SJCRH30 (cell line): ENCODE results near the gene ZBTB17. TPM values are rescaled to one million over a fixed set of nuclear protein-coding genes. Genes with fewer than 3 reads are reported as not detected.
"Not testable (repeated sequence)": the region's sequence is repeated elsewhere in the genome, so short reads cannot be mapped to it uniquely, and the experiment has no call there.

Experiments
- DNase-seq, 2 experiments: peaks; one replicate each; pipeline ENCODE4 v3.0.0-alpha.2; 2015 to 2020
- H3K27ac ChIP-seq: fragments of 250-450 bp; sonication (Bioruptor Pico); 2 replicates; pipeline ENCODE4 v1.5.1; 2020; ENCODE audit warnings: mild to moderate bottlenecking, moderate library complexity
- H3K27me3 ChIP-seq: fragments of 250-450 bp; sonication (Bioruptor Pico); 2 replicates; pipeline ENCODE4 v1.5.1; 2020; ENCODE audit warnings: mild to moderate bottlenecking, moderate library complexity
- H3K36me3 ChIP-seq: fragments of 250-450 bp; sonication (Bioruptor Pico); 2 replicates; pipeline ENCODE4 v1.5.1; 2020; ENCODE audit warnings: mild to moderate bottlenecking, moderate library complexity
- H3K4me1 ChIP-seq: fragments of 250-450 bp; sonication (Bioruptor Pico); 2 replicates; pipeline ENCODE4 v1.5.1; 2020; ENCODE audit warnings: mild to moderate bottlenecking, moderate library complexity
- H3K4me3 ChIP-seq: fragments of 250-450 bp; sonication (Bioruptor Pico); 2 replicates; pipeline ENCODE4 v1.5.1; 2020; ENCODE audit warnings: mild to moderate bottlenecking, moderate library complexity
- H3K9me3 ChIP-seq: fragments of 250-450 bp; sonication (Bioruptor Pico); replicated peaks from 2 replicates; pipeline ENCODE4 v1.5.1; 2020; ENCODE audit warnings: mild to moderate bottlenecking, moderate library complexity
- total RNA-seq: library from RNA; depleted of rRNA; stranded (reverse); fragments of >200 nt; shearing (Covaris generic); gene quantifications from 2 replicates; pipeline ENCODE4 v1.2.3, GENCODE V29; 2014; rRNA removed

Gene ZBTB17
- total RNA-seq, 1 experiment from 2014 or later: 34.9 TPM

GRCh38 chr1:15913607-15914006 is 62.3 kb downstream of the ZBTB17 start:
- not testable (repeated sequence) for DNase-seq, H3K4me1 ChIP-seq, H3K27ac ChIP-seq, H3K27me3 ChIP-seq, H3K9me3 ChIP-seq, H3K4me3 ChIP-seq
- H3K36me3 ChIP-seq: peaks cover 84% of the 10 kb centered on the region

- Histone ChIP-seq H3K27me3 (no peaks in the 10 kb centered on the region), H3K27ac (no peak overlapping the region), H3K9me3 (no peaks in the 10 kb centered on the region), H3K36me3 (peaks cover 73% of the 10 kb centered on the region), H3K4me3 (no peak overlapping the region), H3K4me1 (no peaks in the 10 kb centered on the region)
- DNase-seq: no peak
These were observed 64.0 kb downstream of the ZBTB17 start for GRCh38 chr1:15911927-15912326.

- no peaks in the 10 kb centered on the region for H3K9me3 ChIP-seq
- no peaks in the 10 kb centered on the region for H3K27me3 ChIP-seq
- no peak overlapping the region for H3K4me3 ChIP-seq
- H3K36me3 ChIP-seq: peaks cover 66% of the 10 kb centered on the region
- no peaks in the 10 kb centered on the region for H3K4me1 ChIP-seq
- no peak overlapping the region for H3K27ac ChIP-seq
- DNase-seq: no peak
These were observed 64.8 kb downstream of the ZBTB17 start for GRCh38 chr1:15911141-15911540.

- Histone ChIP-seq H3K27ac (no peak overlapping the region), H3K36me3 (peaks cover 45% of the 10 kb centered on the region), H3K9me3 (no peaks in the 10 kb centered on the region), H3K4me1 (no peaks in the 10 kb centered on the region), H3K27me3 (no peaks in the 10 kb centered on the region), H3K4me3 (no peak overlapping the region)
- no peak for DNase-seq
These were observed 67.3 kb downstream of the ZBTB17 start for GRCh38 chr1:15908597-15908996.

GRCh38 chr1:15902882-15903281 is 73.0 kb downstream of the ZBTB17 start:
- no peak overlapping the region for H3K27ac ChIP-seq
- DNase-seq: no peak

GRCh38 chr1:15900662-15901279 is 75.1 kb downstream of the ZBTB17 start:
- Histone ChIP-seq H3K4me3 (no peak overlapping the region), H3K27me3 (no peaks in the 10 kb centered on the region), H3K36me3 (peaks cover 14% of the 10 kb centered on the region; the same call in 1 of the 2 replicates), H3K9me3 (no peaks in the 10 kb centered on the region), H3K27ac (no peak overlapping the region), H3K4me1 (no peaks in the 10 kb centered on the region)
- no peak for DNase-seq

More at GRCh38 chr1:15902882-15903281, 73.0 kb downstream of the ZBTB17 start:
- Histone ChIP-seq H3K4me1 (no peaks in the 10 kb centered on the region), H3K27me3 (no peaks in the 10 kb centered on the region), H3K36me3 (peaks cover 14% of the 10 kb centered on the region; the same call in 1 of the 2 replicates), H3K4me3 (no peak overlapping the region), H3K9me3 (no peaks in the 10 kb centered on the region)

- Histone ChIP-seq H3K36me3 (peaks cover 18% of the 10 kb centered on the region), H3K27me3 (no peaks in the 10 kb centered on the region), H3K4me1 (no peaks in the 10 kb centered on the region), H3K27ac (no peak overlapping the region), H3K4me3 (no peak overlapping the region), H3K9me3 (no peaks in the 10 kb centered on the region)
- DNase-seq: no peak
These were observed 76.6 kb downstream of the ZBTB17 start for GRCh38 chr1:15899266-15899665.

GRCh38 chr1:15896841-15897610 is 78.9 kb downstream of the ZBTB17 start:
- not testable (repeated sequence) for H3K27ac ChIP-seq, DNase-seq, H3K27me3 ChIP-seq, H3K4me3 ChIP-seq, H3K4me1 ChIP-seq, H3K9me3 ChIP-seq
- peaks cover 21% of the 10 kb centered on the region for H3K36me3 ChIP-seq

GRCh38 chr1:15895233-15895632 is 80.7 kb downstream of the ZBTB17 start:
- no peaks in the 10 kb centered on the region; the same call in 1 of the 2 replicates for H3K27me3 ChIP-seq

GRCh38 chr1:15892857-15893599 is 82.9 kb downstream of the ZBTB17 start:
- DNase-seq, H3K4me3 ChIP-seq, H3K4me1 ChIP-seq, H3K9me3 ChIP-seq, H3K27me3 ChIP-seq: not testable (repeated sequence)
- Histone ChIP-seq H3K27ac (peak overlapping the region; percentile 10), H3K36me3 (peaks cover 19% of the 10 kb centered on the region)

More at GRCh38 chr1:15895233-15895632, 80.7 kb downstream of the ZBTB17 start:
- Histone ChIP-seq H3K4me3 (no peak overlapping the region), H3K4me1 (peaks cover 4% of the 10 kb centered on the region; the same call in 1 of the 2 replicates), H3K36me3 (peaks cover 21% of the 10 kb centered on the region), H3K9me3 (no peaks in the 10 kb centered on the region), H3K27ac (no peak overlapping the region)
- DNase-seq: no peak

Other genes with a start within 250 kb of the ZBTB17 start
- 2.8 and 3.5 TPM in 2 replicates for gene SLC25A34, start 239.8 kb downstream of the ZBTB17 start, total RNA-seq
- gene TMEM82, start 233.6 kb downstream of the ZBTB17 start, total RNA-seq: not detected in 2 replicates
- 6.7 and 9.0 TPM in 2 replicates for gene FBLIM1, start 217.3 kb downstream of the ZBTB17 start, total RNA-seq
- gene UQCRHL, start 168.5 kb downstream of the ZBTB17 start, total RNA-seq: 8.5 and 8.6 TPM in 2 replicates
- gene SPEN, start 128.4 kb downstream of the ZBTB17 start, total RNA-seq: 47.2 and 55.7 TPM in 2 replicates
- gene SRARP, start 28.1 kb upstream of the ZBTB17 start, total RNA-seq: not detected in 2 replicates
- 81.4 and 83.9 TPM in 2 replicates for gene HSPB7, start 41.9 kb upstream of the ZBTB17 start, total RNA-seq
- gene CLCNKA, start 45.9 kb upstream of the ZBTB17 start, total RNA-seq: 0.42 TPM in 1 of 2 replicates, not detected in the other
- 0.08 TPM in 1 of 2 replicates, not detected in the other for gene CLCNKB, start 67.7 kb upstream of the ZBTB17 start, total RNA-seq
- gene FAM131C, start 97.5 kb upstream of the ZBTB17 start, total RNA-seq: 0.10 TPM in 1 of 2 replicates, not detected in the other
- 55.0 and 57.3 TPM in 2 replicates for gene EPHA2, start 180.0 kb upstream of the ZBTB17 start, total RNA-seq
- 7.9 and 9.9 TPM in 2 replicates for gene ARHGEF19, start 236.6 kb upstream of the ZBTB17 start, total RNA-seq